ENCODE results near the gene ASIP. TPM values are rescaled to one million over a fixed set of nuclear protein-coding genes. Genes with fewer than 3 reads are reported as not detected.

The ASIP gene
- total RNA-seq, 1 donor = not detected

DNA sequence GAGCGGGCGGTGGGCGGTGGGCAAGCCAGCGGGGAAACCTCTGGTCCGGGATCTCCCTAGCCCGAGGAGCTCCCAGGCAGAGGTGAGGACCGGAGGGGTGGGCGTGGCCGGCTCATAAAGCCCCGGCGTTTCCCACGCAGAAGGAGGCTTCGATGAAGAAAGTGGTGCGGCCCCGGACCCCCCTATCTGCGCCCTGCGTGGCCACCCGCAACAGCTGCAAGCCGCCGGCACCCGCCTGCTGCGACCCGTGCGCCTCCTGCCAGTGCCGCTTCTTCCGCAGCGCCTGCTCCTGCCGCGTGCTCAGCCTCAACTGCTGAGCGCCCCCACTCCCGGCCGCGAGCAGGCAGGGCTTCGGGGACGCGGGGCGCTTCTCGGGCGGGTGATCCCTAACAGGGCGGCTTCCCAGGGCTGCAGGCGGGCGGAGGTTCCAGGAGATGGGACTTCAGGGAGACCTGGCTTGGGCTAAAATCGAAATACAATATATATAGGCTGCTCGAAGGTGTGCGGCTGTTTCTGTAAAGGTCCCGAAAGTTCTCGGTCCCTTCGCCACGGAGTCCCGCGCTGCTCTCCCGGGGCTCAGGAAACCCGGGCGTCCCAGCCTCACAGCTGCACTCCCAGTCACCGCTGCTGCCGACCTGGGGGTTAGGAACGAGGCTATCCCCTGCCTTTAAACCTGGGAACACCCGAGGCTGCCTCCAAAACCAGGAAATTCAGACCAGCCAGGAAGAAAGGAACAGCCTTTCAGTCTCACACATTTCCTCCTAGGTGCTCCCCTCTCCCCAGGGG, 27.8 kb downstream of the ASIP start:
- TF ChIP-seq, protein P1, sequence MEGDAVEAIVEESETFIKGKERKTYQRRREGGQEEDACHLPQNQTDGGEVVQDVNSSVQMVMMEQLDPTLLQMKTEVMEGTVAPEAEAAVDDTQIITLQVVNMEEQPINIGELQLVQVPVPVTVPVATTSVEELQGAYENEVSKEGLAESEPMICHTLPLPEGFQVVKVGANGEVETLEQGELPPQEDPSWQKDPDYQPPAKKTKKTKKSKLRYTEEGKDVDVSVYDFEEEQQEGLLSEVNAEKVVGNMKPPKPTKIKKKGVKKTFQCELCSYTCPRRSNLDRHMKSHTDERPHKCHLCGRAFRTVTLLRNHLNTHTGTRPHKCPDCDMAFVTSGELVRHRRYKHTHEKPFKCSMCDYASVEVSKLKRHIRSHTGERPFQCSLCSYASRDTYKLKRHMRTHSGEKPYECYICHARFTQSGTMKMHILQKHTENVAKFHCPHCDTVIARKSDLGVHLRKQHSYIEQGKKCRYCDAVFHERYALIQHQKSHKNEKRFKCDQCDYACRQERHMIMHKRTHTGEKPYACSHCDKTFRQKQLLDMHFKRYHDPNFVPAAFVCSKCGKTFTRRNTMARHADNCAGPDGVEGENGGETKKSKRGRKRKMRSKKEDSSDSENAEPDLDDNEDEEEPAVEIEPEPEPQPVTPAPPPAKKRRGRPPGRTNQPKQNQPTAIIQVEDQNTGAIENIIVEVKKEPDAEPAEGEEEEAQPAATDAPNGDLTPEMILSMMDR (IDR thresholded peaks at IDR 0.05; ENCODE audit: insufficient read depth, low read depth, low read length) = peak; percentile 2
- DNase-seq (ENCODE audit: low read depth) = peak; percentile 41
- H3K4me3 ChIP-seq (ENCODE audit: low read depth, low read length) = peak overlapping the region; percentile 42

DNA sequence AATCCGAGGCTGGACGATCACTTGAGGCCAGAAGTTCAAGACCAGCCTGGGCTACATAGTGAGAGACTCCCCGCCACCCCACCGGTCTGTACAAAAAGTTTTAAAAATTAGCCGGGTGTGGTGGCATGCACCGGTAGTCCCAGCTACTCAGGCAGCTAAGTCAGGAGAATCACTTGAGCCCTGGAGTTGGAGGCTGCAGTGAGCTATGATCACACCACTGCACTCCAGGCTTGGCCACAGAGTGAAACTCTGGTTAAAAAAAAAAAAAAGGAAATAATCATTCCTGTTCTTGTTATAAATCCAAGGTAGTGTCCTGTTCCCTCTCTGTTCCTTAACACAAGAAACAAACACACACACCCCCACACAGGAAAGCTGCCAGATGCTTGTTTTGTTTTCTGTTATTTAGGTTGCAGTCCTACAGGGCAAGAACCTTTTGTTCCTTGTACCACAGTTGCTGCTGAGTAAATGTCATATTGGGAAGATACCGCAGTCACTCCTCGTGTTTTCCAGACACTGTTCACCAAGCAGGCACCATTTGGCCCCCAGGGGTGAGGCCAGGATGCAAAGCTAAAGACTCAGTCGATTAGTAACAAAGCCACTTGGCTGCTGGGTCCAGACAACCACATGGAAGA, 28.9 kb downstream of the ASIP start:
- no peak overlapping the region for H3K4me3 ChIP-seq (ENCODE audit: low read depth, low read length)
- DNase-seq (ENCODE audit: low read depth) = peak; percentile 95
- TF ChIP-seq, protein P1 (IDR thresholded peaks at IDR 0.05; ENCODE audit: insufficient read depth, low read depth, low read length) = no peak

DNA sequence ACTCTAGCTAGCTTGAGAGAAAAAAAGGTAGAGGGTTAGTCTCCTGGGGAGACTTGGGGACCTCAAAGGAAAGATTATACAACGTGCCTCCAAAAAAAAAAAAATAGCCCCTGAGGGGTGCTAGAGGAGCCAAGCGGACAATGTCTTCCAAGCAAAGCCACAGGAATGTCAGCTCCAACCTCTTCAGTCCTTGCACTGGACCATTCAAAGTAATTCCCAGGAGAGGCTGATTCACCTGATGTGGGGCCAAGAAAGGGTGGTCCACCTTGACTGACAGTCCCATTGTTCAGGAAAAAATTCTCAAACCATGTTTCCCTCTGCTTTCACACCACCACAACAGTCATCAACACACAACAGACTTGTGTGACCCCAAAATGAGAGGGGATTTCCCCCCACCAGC, 30.7 kb downstream of the ASIP start:
- H3K4me3 ChIP-seq (ENCODE audit: low read depth, low read length) = no peak overlapping the region
- DNase-seq (ENCODE audit: low read depth) = peak; percentile 64
- TF ChIP-seq, protein P1 (IDR thresholded peaks at IDR 0.05; ENCODE audit: insufficient read depth, low read depth, low read length) = no peak

DNA sequence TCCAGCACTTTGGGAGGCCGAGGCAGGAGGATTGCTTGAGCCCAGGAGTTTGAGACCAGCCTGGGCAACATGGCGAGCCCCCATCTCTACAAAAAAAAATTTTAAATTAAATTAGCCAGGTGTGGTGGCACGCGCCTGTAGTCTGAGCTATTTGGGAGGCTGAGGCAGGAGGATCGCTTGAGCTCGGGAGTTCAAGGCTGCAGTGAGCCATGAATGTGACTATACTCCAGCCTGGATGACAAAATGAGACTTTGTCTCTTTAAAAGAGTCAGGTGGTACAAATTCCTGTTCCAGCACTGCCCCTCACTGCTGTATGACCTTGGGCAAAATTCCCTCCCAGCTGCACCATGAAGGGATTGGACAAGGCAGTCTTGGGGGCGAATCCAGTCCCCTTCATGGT, 33.5 kb downstream of the ASIP start:
- H3K4me3 ChIP-seq (ENCODE audit: low read depth, low read length) = no peak overlapping the region
- no peak for DNase-seq (ENCODE audit: low read depth)
- TF ChIP-seq, protein P1 (IDR thresholded peaks at IDR 0.05; ENCODE audit: insufficient read depth, low read depth, low read length) = no peak

DNA sequence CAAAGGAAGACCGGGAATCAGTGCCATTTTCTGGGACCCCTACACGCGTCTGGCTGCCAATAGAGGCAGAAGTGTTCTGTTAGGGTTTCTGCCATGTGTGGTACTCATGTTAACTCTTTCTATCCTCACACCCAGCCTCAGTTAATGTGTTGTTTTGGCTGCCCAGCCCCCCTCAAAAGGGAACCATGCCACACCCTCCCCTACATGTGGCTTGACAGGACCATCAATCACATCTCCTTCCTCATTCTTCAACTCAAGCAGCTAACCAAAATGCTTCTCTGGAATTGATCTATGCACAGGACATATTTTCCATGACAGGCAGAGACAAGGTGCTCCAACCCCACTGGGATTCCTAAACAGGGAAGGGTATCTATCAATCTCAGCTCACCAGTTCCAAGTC, 40.0 kb downstream of the ASIP start:
- no peak for DNase-seq (ENCODE audit: low read depth)
- H3K4me3 ChIP-seq (ENCODE audit: low read depth, low read length) = no peak overlapping the region
- TF ChIP-seq, protein P1 (IDR thresholded peaks at IDR 0.05; ENCODE audit: insufficient read depth, low read depth, low read length) = no peak

DNA sequence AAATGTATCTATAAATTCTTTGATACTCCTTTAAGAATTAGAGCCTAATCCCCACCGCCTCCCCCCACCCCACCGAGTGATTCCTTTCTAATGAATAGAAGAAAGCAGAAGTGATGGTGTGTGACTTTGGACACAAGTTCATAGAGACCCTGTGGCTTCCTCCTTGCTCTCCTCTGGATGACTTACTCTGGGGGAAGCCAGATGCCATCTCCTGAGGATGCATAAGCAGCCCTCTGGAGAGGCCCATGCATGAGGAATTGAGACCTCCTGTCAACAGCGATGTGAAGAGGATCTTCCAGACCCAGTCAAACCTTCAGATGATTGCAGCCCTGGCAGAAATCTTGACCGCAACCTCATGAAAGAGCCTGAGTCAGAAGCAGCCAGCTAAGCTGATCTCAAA, 40.8 kb downstream of the ASIP start:
- TF ChIP-seq, protein P1 (IDR thresholded peaks at IDR 0.05; ENCODE audit: insufficient read depth, low read depth, low read length) = no peak
- DNase-seq (ENCODE audit: low read depth) = no peak
- H3K4me3 ChIP-seq (ENCODE audit: low read depth, low read length) = no peak overlapping the region
